ENCODE measurements around the gene MYBPC1.

MYBPC1 gene

DNA sequence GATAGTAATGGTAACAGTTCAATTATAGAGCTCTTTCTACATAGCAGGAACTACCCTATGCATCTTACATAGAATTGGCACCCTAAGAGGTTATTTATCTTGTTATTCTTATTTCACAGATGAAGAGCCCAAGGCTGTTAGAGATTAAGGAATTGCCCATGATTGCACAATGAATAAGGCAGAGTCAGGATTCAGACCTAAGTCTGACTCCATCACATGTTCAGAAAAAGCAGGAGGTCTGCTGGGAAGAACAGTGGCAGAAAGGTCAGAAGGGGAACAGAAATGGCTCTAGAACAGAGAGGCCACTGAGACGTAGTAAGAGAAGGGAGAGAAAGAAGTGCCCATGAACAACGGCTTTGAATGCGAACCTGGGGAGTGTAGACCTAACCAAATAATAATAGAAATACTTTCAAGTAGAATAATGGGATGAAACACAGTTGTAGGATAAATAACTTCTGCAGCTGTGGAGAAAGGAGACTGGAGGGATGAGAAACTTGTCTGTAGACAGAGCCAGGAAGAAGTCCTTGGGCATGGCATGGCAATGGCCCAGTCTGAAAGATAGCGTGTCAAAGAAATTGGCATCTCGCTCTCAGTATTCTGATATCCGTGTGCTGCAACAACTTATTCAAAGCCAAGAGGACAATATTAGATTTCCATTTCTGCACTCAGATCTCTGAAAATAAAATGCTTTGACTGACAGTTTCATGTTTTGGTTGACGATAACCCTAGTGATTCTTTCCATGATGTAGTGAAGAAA, 17.6 kb downstream of the MYBPC1 start:
- no CpG with 5 or more reads among the region's 7 CpGs for WGBS (ENCODE audit: extremely low coverage, insufficient coverage, low lambda C conversion rate)
- no peaks in the 10 kb centered on the region for H3K4me1 ChIP-seq (ENCODE audit: control insufficient read depth, low read depth, low read length)
- no peak overlapping the region for H3K4me2 ChIP-seq (ENCODE audit: low read length)
- no peak for DNase-seq
- H3K9ac ChIP-seq (ENCODE audit: low read length) = no peak overlapping the region
- H3K79me1 ChIP-seq (ENCODE audit: low read length) = no peaks in the 10 kb centered on the region
- no peak overlapping the region for H2AK5ac ChIP-seq (ENCODE audit: low read length)
- H3K79me2 ChIP-seq (ENCODE audit: control insufficient read depth, insufficient read depth, low read length) = no peaks in the 10 kb centered on the region
- no peak overlapping the region for H3K56ac ChIP-seq (ENCODE audit: low read length)
- no peak overlapping the region for H2BK120ac ChIP-seq (ENCODE audit: low read depth, low read length)
- no peak overlapping the region for H3K4me3 ChIP-seq (ENCODE audit: low read length)
- H2BK15ac ChIP-seq (replicated peaks; ENCODE audit: low read depth) = no peak overlapping the region
- no peak overlapping the region for H4K8ac ChIP-seq (ENCODE audit: low read depth, low read length)
- no peaks in the 10 kb centered on the region for H3K27me3 ChIP-seq (ENCODE audit: insufficient read depth, low read length, poor library complexity)
- H3K18ac ChIP-seq (ENCODE audit: low read length) = no peak overlapping the region
- no peak overlapping the region for H4K5ac ChIP-seq (ENCODE audit: low read length)
- no peak overlapping the region for H3K4ac ChIP-seq (ENCODE audit: low read depth, low read length)
- H2BK5ac ChIP-seq (ENCODE audit: low read length) = no peak overlapping the region
- H3K27ac ChIP-seq (ENCODE audit: low read depth, low read length) = no peak overlapping the region
- H3K23ac ChIP-seq (ENCODE audit: low read length) = no peak overlapping the region
- no peaks in the 10 kb centered on the region for H3K36me3 ChIP-seq (ENCODE audit: control insufficient read depth, insufficient read depth, low read length)

- no peak overlapping the region for H3K9ac ChIP-seq (ENCODE audit: low read length)
- no peak overlapping the region for H3K4me2 ChIP-seq (ENCODE audit: low read length)
- no peak overlapping the region for H3K18ac ChIP-seq (ENCODE audit: low read length)
- H3K79me2 ChIP-seq (ENCODE audit: control insufficient read depth, insufficient read depth, low read length) = no peaks in the 10 kb centered on the region
- no peak overlapping the region for H3K4ac ChIP-seq (ENCODE audit: low read depth, low read length)
- no peaks in the 10 kb centered on the region for H3K36me3 ChIP-seq (ENCODE audit: control insufficient read depth, insufficient read depth, low read length)
- no peak overlapping the region for H3K23ac ChIP-seq (ENCODE audit: low read length)
- H3K27me3 ChIP-seq (ENCODE audit: insufficient read depth, low read length, poor library complexity) = no peaks in the 10 kb centered on the region
- H2BK15ac ChIP-seq (replicated peaks; ENCODE audit: low read depth) = no peak overlapping the region
- no peak overlapping the region for H2BK5ac ChIP-seq (ENCODE audit: low read length)
- no peak overlapping the region for H4K5ac ChIP-seq (ENCODE audit: low read length)
- no peak overlapping the region for H3K56ac ChIP-seq (ENCODE audit: low read length)
- H3K79me1 ChIP-seq (ENCODE audit: low read length) = no peaks in the 10 kb centered on the region
- no peak for DNase-seq
- no peak overlapping the region for H2AK5ac ChIP-seq (ENCODE audit: low read length)
- H3K4me1 ChIP-seq (ENCODE audit: control insufficient read depth, low read depth, low read length) = no peaks in the 10 kb centered on the region
- H2BK120ac ChIP-seq (ENCODE audit: low read depth, low read length) = no peak overlapping the region
- WGBS (ENCODE audit: extremely low coverage, insufficient coverage, low lambda C conversion rate) = no CpG with 5 or more reads among the region's 4 CpGs
- no peak overlapping the region for H4K8ac ChIP-seq (ENCODE audit: low read depth, low read length)
- no peak overlapping the region for H3K4me3 ChIP-seq (ENCODE audit: low read length)
- no peak overlapping the region for H3K27ac ChIP-seq (ENCODE audit: low read depth, low read length)
Measured at GRCh38 chr12:101616027-101616494, 21.3 kb downstream of the MYBPC1 start.

DNA sequence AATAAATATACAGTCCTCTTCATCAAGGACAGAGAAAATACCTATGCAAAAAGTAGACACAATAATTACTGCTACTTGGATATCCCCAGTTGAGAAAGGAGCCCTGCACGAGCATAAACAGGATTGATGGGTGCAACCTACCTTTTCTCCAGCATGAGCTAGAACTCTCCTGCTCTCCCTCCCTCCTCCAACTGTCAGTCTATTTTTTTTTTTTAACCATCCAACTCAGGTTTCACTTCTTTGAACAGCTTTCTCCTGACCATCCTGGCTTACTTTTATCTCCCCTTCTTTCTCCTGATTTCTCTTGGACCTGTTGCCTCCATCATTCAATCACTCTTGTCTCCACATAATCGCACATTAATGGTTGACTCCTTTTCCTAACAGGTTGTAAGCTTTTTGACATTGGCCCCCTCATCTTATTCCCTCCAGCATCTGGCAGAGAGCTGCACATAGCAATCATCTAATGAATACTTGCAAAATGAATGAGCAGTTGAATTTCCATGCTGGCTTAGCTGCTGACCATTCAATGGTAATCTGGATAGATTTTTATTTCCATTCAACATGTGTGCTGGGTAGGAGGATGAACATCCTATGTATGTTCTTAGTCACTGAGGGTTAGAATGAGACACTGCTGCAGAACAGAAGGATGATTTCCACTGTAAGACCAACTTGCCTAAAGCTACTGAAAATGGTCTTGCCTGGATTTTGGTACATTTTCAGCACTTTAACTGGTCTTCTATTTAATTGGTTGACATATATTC, 24.4 kb downstream of the MYBPC1 start:
- Histone ChIP-seq H3K79me2 (ENCODE audit: control insufficient read depth, insufficient read depth, low read length) (no peaks in the 10 kb centered on the region), H2BK120ac (ENCODE audit: low read depth, low read length) (no peak overlapping the region), H4K8ac (ENCODE audit: low read depth, low read length) (no peak overlapping the region), H2BK5ac (ENCODE audit: low read length) (no peak overlapping the region), H3K56ac (ENCODE audit: low read length) (no peak overlapping the region), H2BK15ac (replicated peaks; ENCODE audit: low read depth) (no peak overlapping the region), H3K4me1 (ENCODE audit: control insufficient read depth, low read depth, low read length) (no peaks in the 10 kb centered on the region), H3K4me3 (ENCODE audit: low read length) (no peak overlapping the region), H3K27ac (ENCODE audit: low read depth, low read length) (no peak overlapping the region), H3K4me2 (ENCODE audit: low read length) (no peak overlapping the region), H3K4ac (ENCODE audit: low read depth, low read length) (no peak overlapping the region), H3K23ac (ENCODE audit: low read length) (no peak overlapping the region), H3K18ac (ENCODE audit: low read length) (no peak overlapping the region), H2AK5ac (ENCODE audit: low read length) (no peak overlapping the region), H3K9ac (ENCODE audit: low read length) (no peak overlapping the region), H3K27me3 (ENCODE audit: insufficient read depth, low read length, poor library complexity) (no peaks in the 10 kb centered on the region), H3K36me3 (ENCODE audit: control insufficient read depth, insufficient read depth, low read length) (no peaks in the 10 kb centered on the region), H4K5ac (ENCODE audit: low read length) (no peak overlapping the region), H3K79me1 (ENCODE audit: low read length) (no peaks in the 10 kb centered on the region)
- DNase-seq = no peak
- WGBS (ENCODE audit: extremely low coverage, insufficient coverage, low lambda C conversion rate) = no CpG with 5 or more reads among the region's 2 CpGs

DNA sequence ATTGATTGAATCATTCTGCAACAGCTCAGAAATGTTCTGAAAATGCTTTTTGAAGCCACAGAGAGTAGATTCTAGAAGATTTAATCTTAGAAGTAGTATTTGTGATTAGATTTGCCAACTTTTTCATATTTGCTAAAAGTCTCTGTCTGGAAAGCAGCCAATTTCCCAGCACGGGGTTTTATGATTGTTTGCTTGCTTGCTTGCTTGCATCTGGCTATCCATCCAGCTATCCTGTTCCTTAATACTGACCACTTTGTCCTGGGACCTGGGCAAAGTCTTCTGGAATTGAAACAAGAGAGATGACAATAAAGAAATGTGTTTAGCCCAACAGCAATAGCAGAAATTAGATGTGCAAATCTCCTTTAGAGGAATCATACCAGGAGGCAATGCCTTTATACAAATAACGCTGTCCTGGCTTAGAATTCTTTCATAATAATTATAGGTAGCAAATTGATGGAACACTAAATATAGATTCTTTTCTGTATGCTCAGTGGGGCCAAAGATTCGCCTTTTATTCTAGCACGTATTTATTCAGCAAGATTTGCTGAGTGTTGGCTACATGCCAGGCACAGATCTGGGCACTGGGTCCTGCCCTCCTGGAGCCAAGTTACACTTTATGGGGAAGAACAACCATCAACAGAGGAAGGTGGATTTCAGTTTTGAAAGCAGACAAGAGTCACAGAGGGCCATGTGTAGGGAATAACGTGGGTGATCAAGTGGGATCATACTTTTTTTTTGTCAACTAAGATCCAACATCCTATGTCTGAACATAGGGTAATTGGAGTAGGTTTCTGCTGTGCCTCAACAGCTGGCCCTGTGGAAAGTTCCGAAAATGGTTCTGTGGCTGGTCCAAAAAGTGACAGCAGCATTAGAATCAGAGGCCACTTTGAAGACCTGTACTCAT, 25.3 kb downstream of the MYBPC1 start:
- no peak overlapping the region for H3K4me3 ChIP-seq (ENCODE audit: low read length)
- H2AK5ac ChIP-seq (ENCODE audit: low read length) = no peak overlapping the region
- no peak overlapping the region for H3K9ac ChIP-seq (ENCODE audit: low read length)
- H4K5ac ChIP-seq (ENCODE audit: low read length) = no peak overlapping the region
- no peak overlapping the region for H2BK5ac ChIP-seq (ENCODE audit: low read length)
- no peak overlapping the region for H3K4ac ChIP-seq (ENCODE audit: low read depth, low read length)
- no peak overlapping the region for H3K23ac ChIP-seq (ENCODE audit: low read length)
- H3K79me1 ChIP-seq (ENCODE audit: low read length) = no peaks in the 10 kb centered on the region
- H4K8ac ChIP-seq (ENCODE audit: low read depth, low read length) = no peak overlapping the region
- no peak overlapping the region for H3K56ac ChIP-seq (ENCODE audit: low read length)
- H3K4me1 ChIP-seq (ENCODE audit: control insufficient read depth, low read depth, low read length) = no peaks in the 10 kb centered on the region
- H3K36me3 ChIP-seq (ENCODE audit: control insufficient read depth, insufficient read depth, low read length) = no peaks in the 10 kb centered on the region
- H3K79me2 ChIP-seq (ENCODE audit: control insufficient read depth, insufficient read depth, low read length) = no peaks in the 10 kb centered on the region
- no peak overlapping the region for H3K27ac ChIP-seq (ENCODE audit: low read depth, low read length)
- no peak overlapping the region for H3K4me2 ChIP-seq (ENCODE audit: low read length)
- DNase-seq = no peak
- H2BK15ac ChIP-seq (replicated peaks; ENCODE audit: low read depth) = no peak overlapping the region
- H3K18ac ChIP-seq (ENCODE audit: low read length) = no peak overlapping the region
- no peaks in the 10 kb centered on the region for H3K27me3 ChIP-seq (ENCODE audit: insufficient read depth, low read length, poor library complexity)
- WGBS (ENCODE audit: extremely low coverage, insufficient coverage, low lambda C conversion rate) = no CpG with 5 or more reads among the region's 6 CpGs
- H2BK120ac ChIP-seq (ENCODE audit: low read depth, low read length) = no peak overlapping the region

DNA sequence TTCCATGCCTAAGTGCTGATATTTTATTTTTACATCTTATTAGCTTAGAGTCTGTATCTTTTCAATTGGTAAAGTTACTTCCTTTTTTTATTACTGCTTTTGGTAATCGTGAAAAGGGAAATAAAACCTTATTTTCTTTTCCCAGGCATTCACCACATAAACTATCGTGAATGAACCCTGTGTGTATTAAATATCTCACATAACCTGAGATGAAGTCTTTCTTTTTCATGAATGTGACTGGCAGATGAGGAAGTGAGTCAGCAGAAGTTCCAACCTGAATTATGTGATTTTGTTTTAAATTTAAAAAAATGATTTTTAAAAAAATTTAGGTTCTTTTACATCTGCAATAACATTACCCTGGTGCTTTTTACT, 26.0 kb downstream of the MYBPC1 start:
- H3K18ac ChIP-seq (ENCODE audit: low read length) = no peak overlapping the region
- no peaks in the 10 kb centered on the region for H3K36me3 ChIP-seq (ENCODE audit: control insufficient read depth, insufficient read depth, low read length)
- H2AK5ac ChIP-seq (ENCODE audit: low read length) = no peak overlapping the region
- no peaks in the 10 kb centered on the region for H3K4me1 ChIP-seq (ENCODE audit: control insufficient read depth, low read depth, low read length)
- DNase-seq = no peak
- H3K79me1 ChIP-seq (ENCODE audit: low read length) = no peaks in the 10 kb centered on the region
- H2BK15ac ChIP-seq (replicated peaks; ENCODE audit: low read depth) = no peak overlapping the region
- H3K4ac ChIP-seq (ENCODE audit: low read depth, low read length) = no peak overlapping the region
- H2BK120ac ChIP-seq (ENCODE audit: low read depth, low read length) = no peak overlapping the region
- no peak overlapping the region for H3K4me3 ChIP-seq (ENCODE audit: low read length)
- H3K27ac ChIP-seq (ENCODE audit: low read depth, low read length) = no peak overlapping the region
- no peaks in the 10 kb centered on the region for H3K79me2 ChIP-seq (ENCODE audit: control insufficient read depth, insufficient read depth, low read length)
- H3K9ac ChIP-seq (ENCODE audit: low read length) = no peak overlapping the region
- H3K23ac ChIP-seq (ENCODE audit: low read length) = no peak overlapping the region
- H3K56ac ChIP-seq (ENCODE audit: low read length) = no peak overlapping the region
- H3K27me3 ChIP-seq (ENCODE audit: insufficient read depth, low read length, poor library complexity) = no peaks in the 10 kb centered on the region
- WGBS (ENCODE audit: extremely low coverage, insufficient coverage, low lambda C conversion rate) = no CpG with 5 or more reads among the region's 2 CpGs
- no peak overlapping the region for H4K5ac ChIP-seq (ENCODE audit: low read length)
- H3K4me2 ChIP-seq (ENCODE audit: low read length) = no peak overlapping the region
- H2BK5ac ChIP-seq (ENCODE audit: low read length) = no peak overlapping the region
- H4K8ac ChIP-seq (ENCODE audit: low read depth, low read length) = no peak overlapping the region
